H1 (cell line): Measurements from ENCODE around the gene GABRD. TPM values are rescaled to one million over a fixed set of nuclear protein-coding genes. Genes with fewer than 3 reads are reported as not detected.

ENCODE experiments used
- CTCF ChIA-PET: fragments of 300-600 bp; sonication (Branson Sonifier 250); formaldehyde crosslinking; loops from one replicate; lab custom pipeline; 2021; ENCODE audit not compliant: partially characterized antibody; lab: Charles Lee
- POLR2A ChIA-PET: fragments of 300-600 bp; sonication (Branson Sonifier 250); formaldehyde crosslinking; loops from one replicate; lab custom pipeline; 2021; ENCODE audit warnings: inconsistent platforms; ENCODE audit not compliant: partially characterized antibody; lab: Charles Lee
- DNase-seq, 2 experiments: peaks; one replicate each; pipeline versions ENCODE4 v3.0.0 to v3.0.0-alpha.2; 2010 to 2022; ENCODE audit warnings: low spot score in 2 of 2, low read depth in 1 of 2, mixed read lengths in 1 of 2
- FAIRE-seq: peaks from 2 replicates; lab custom pipeline; 2011; peaks lifted over from hg19 to GRCh38; lab: Jason Lieb, UNC
- H2AFZ ChIP-seq: 2 replicates; pipeline ENCODE4 v1.8.1; 2012; ENCODE audit warnings: low read length, inconsistent platforms
- H2AK5ac ChIP-seq: 2 replicates; pipeline ENCODE4 v1.6.1; 2013; ENCODE audit warnings: low read depth, low read length
- H2BK120ac ChIP-seq: replicated peaks from 2 replicates; pipeline ENCODE3; 2013; ENCODE audit warnings: low read depth, low read length, inconsistent platforms
- H2BK12ac ChIP-seq: 2 replicates; pipeline ENCODE4 v1.6.1; 2013; ENCODE audit warnings: low read depth, low read length
- H2BK15ac ChIP-seq: 2 replicates; pipeline ENCODE4 v1.6.1; 2013; ENCODE audit warnings: low read length
- H2BK20ac ChIP-seq: 2 replicates; pipeline ENCODE4 v1.6.1; 2013; ENCODE audit warnings: low read length
- H2BK5ac ChIP-seq: 2 replicates; pipeline ENCODE4 v1.6.1; 2013; ENCODE audit warnings: low read depth, low read length
- H3K14ac ChIP-seq: 2 replicates; pipeline ENCODE4 v1.6.1; 2013; ENCODE audit warnings: inconsistent platforms; ENCODE audit not compliant: insufficient read length
- H3K18ac ChIP-seq: 2 replicates; pipeline ENCODE4 v1.6.1; 2013; ENCODE audit warnings: low read length; ENCODE audit errors: extremely low read depth
- H3K23ac ChIP-seq: 2 replicates; pipeline ENCODE4 v1.6.1; 2013; ENCODE audit warnings: inconsistent platforms; ENCODE audit not compliant: insufficient read length
- H3K23me2 ChIP-seq: 2 replicates; pipeline ENCODE4 v1.6.1; 2013; ENCODE audit warnings: low read depth, low read length
- H3K27ac ChIP-seq: 2 replicates; pipeline ENCODE4 v1.6.1; 2011; ENCODE audit warnings: low read depth, low read length, inconsistent platforms
- H3K27me3 ChIP-seq, 4 experiments: replicated peaks in 1 of 4; 1 replicate in 1 of 4; 2 replicates in 3 of 4; pipeline versions ENCODE4 v1.6.1 to v1.8.1; 2011 to 2013; ENCODE audit warnings: low read length in 3 of 4, mild to moderate bottlenecking in 3 of 4, inconsistent platforms in 2 of 4, mixed read lengths in 2 of 4, moderate library complexity in 1 of 4; ENCODE audit not compliant: control insufficient read depth in 3 of 4, insufficient read depth in 3 of 4; ENCODE audit errors: extremely low read depth in 1 of 4
- H3K36me3 ChIP-seq, 4 experiments: 2 replicates each; pipeline versions ENCODE4 v1.6.1 to v1.8.1; 2011 to 2013; ENCODE audit warnings: mild to moderate bottlenecking in 4 of 4, low read length in 3 of 4, moderate library complexity in 2 of 4, control low read depth in 1 of 4, inconsistent platforms in 1 of 4; ENCODE audit not compliant: insufficient read depth in 4 of 4, control insufficient read depth in 2 of 4
- H3K4ac ChIP-seq: replicated peaks from 2 replicates; pipeline ENCODE3; 2013; ENCODE audit warnings: low read length, low read depth, mixed read lengths, inconsistent platforms; ENCODE audit not compliant: insufficient read length
- H3K4me1 ChIP-seq, 4 experiments: replicated peaks in 1 of 4; 1 replicate in 1 of 4; 2 replicates in 3 of 4; pipeline versions ENCODE4 v1.6.1 to v1.8.1; 2011 to 2013; ENCODE audit warnings: low read length in 3 of 4, inconsistent platforms in 2 of 4, mixed read lengths in 1 of 4; ENCODE audit not compliant: insufficient read depth in 4 of 4, control insufficient read depth in 3 of 4
- H3K4me2 ChIP-seq, 2 experiments: 2 replicates each; pipeline versions ENCODE4 v1.6.1 to v1.8.1; 2011 to 2013; ENCODE audit warnings: low read depth in 2 of 2, low read length in 2 of 2, control low read depth in 1 of 2, inconsistent platforms in 1 of 2, mild to moderate bottlenecking in 1 of 2; ENCODE audit not compliant: insufficient read depth in 1 of 2
- H3K4me3 ChIP-seq, 4 experiments: fragments of 200-600, 300-600 bp in 1 of 4; sonication (generic), shearing (Covaris generic), sonication (Bioruptor Twin) in 1 of 4; 2 replicates each; pipeline versions ENCODE4 v1.5.1 to v1.8.1; 2011 to 2016; ENCODE audit warnings: low read length in 4 of 4, low read depth in 3 of 4, control low read depth in 2 of 4, inconsistent platforms in 2 of 4, mild to moderate bottlenecking in 2 of 4, mixed read lengths in 1 of 4, moderate library complexity in 1 of 4; ENCODE audit not compliant: insufficient read depth in 2 of 4; ENCODE audit errors: extremely low read depth in 1 of 4
- H3K56ac ChIP-seq: replicated peaks from 2 replicates; pipeline ENCODE3; 2013; ENCODE audit warnings: low read depth, mild to moderate bottlenecking, mixed read lengths, low read length, inconsistent platforms; ENCODE audit not compliant: insufficient read length
- H3K79me1 ChIP-seq: 2 replicates; pipeline ENCODE4 v1.6.1; 2013; ENCODE audit warnings: low read depth, low read length, control low read depth
- H3K79me2 ChIP-seq, 2 experiments: 2 replicates each; pipeline versions ENCODE4 v1.6.1 to v1.8.1; 2012 to 2013; ENCODE audit warnings: low read length in 2 of 2, mild to moderate bottlenecking in 2 of 2, inconsistent platforms in 1 of 2; ENCODE audit not compliant: insufficient read depth in 2 of 2, control insufficient read depth in 1 of 2
- H3K9ac ChIP-seq, 4 experiments: replicated peaks in 1 of 4; 1 replicate in 1 of 4; 2 replicates in 3 of 4; pipeline versions ENCODE4 v1.6.1 to v1.8.1; 2011 to 2013; ENCODE audit warnings: low read depth in 3 of 4, low read length in 3 of 4, control low read depth in 2 of 4, mild to moderate bottlenecking in 2 of 4, moderate library complexity in 2 of 4, inconsistent platforms in 1 of 4; ENCODE audit errors: extremely low read depth in 1 of 4
- H3K9me3 ChIP-seq, 2 experiments: 2 replicates each; pipeline versions ENCODE4 v1.6.1 to v1.8.1; 2012 to 2013; ENCODE audit warnings: mild to moderate bottlenecking in 2 of 2, moderate library complexity in 2 of 2, control low read depth in 1 of 2, inconsistent platforms in 1 of 2, low read depth in 1 of 2, low read length in 1 of 2, mixed read lengths in 1 of 2; ENCODE audit not compliant: insufficient read depth in 2 of 2
- H4K20me1 ChIP-seq, 2 experiments: replicated peaks in 1 of 2; 2 replicates each; pipeline versions ENCODE3 to v1.8.1; 2011 to 2013; ENCODE audit warnings: inconsistent platforms in 2 of 2, low read length in 2 of 2, mild to moderate bottlenecking in 1 of 2; ENCODE audit not compliant: insufficient read depth in 2 of 2, control insufficient read depth in 1 of 2
- H4K5ac ChIP-seq: 2 replicates; pipeline ENCODE4 v1.6.1; 2013; ENCODE audit warnings: low read length, low read depth, mixed read lengths, inconsistent platforms; ENCODE audit not compliant: insufficient read length
- H4K8ac ChIP-seq: 2 replicates; pipeline ENCODE4 v1.8.0; 2013; ENCODE audit warnings: mild to moderate bottlenecking, moderate library complexity, low read length, inconsistent platforms; ENCODE audit not compliant: insufficient read depth; ENCODE audit errors: extremely low read depth
- H4K91ac ChIP-seq: replicated peaks from 2 replicates; pipeline ENCODE3; 2013; ENCODE audit warnings: low read length, mixed read lengths, inconsistent platforms; ENCODE audit not compliant: insufficient read length
- ATF2 ChIP-seq: IDR thresholded peaks from 2 replicates; pipeline ENCODE4 v1.6.1; 2012; ENCODE audit warnings: low read length, inconsistent platforms
- BACH1 ChIP-seq: IDR thresholded peaks from 2 replicates; pipeline ENCODE4 v1.6.1; 2012; ENCODE audit warnings: low read length, improper control_type of control experiment
- BCL11A ChIP-seq, 2 experiments: IDR thresholded peaks; one replicate each; pipeline ENCODE4 v1.6.1; 2011; ENCODE audit warnings: low read depth in 2 of 2, low read length in 2 of 2, mild to moderate bottlenecking in 2 of 2
- EGR1 ChIP-seq: IDR thresholded peaks from 2 replicates; pipeline ENCODE4 v1.6.1; 2011; ENCODE audit warnings: low read depth, low read length, borderline replicate concordance
- EZH2 ChIP-seq: fragments of 200-600 bp; sonication (generic); IDR thresholded peaks from 2 replicates; pipeline ENCODE4 v1.7.1; 2012; ENCODE audit warnings: low read depth, mild to moderate bottlenecking, moderate library complexity, low read length, inconsistent platforms; ENCODE audit not compliant: severe bottlenecking
- NRF1 ChIP-seq: IDR thresholded peaks from 2 replicates; pipeline ENCODE4 v1.6.1; 2011; ENCODE audit warnings: mild to moderate bottlenecking, low read depth, low read length, improper control_type of control experiment
- SAP30 ChIP-seq: fragments of 300-600 bp; sonication (generic); IDR thresholded peaks from 2 replicates; pipeline ENCODE4 v1.7.1; 2012; ENCODE audit warnings: low read length, moderate library complexity, mild to moderate bottlenecking, inconsistent platforms; ENCODE audit not compliant: insufficient read depth, insufficient replicate concordance
- TAF7 ChIP-seq: optimal IDR thresholded peaks from 2 replicates; pipeline ENCODE3; 2011; ENCODE audit warnings: low read depth, mild to moderate bottlenecking, inconsistent platforms, low read length, moderate library complexity, borderline replicate concordance
- TCF12 ChIP-seq: IDR thresholded peaks from 2 replicates; pipeline ENCODE4 v1.6.1; 2011; ENCODE audit warnings: low read depth, mild to moderate bottlenecking, low read length
- YY1 ChIP-seq: IDR thresholded peaks from 2 replicates; pipeline ENCODE4 v1.6.1; 2011; ENCODE audit warnings: low read depth, mild to moderate bottlenecking, low read length
- WGBS, 2 experiments: shearing (Covaris generic) in 1 of 2; methylation state at CpG; one replicate each; pipeline versions ENCODE4 v1.1.6 to v1.1.7; 2013 to 2015; ENCODE audit warnings: low lambda C conversion rate in 2 of 2, mixed read lengths in 2 of 2, inconsistent platforms in 1 of 2, low coverage in 1 of 2, missing lambda C conversion rate in 1 of 2; ENCODE audit not compliant: insufficient replicate concordance in 2 of 2, insufficient coverage in 1 of 2, insufficient read length in 1 of 2; ENCODE audit errors: extremely low coverage in 1 of 2, missing lambda C conversion rate in 1 of 2; 5-methylcytosine and 5-hydroxymethylcytosine counted together
- polyA plus RNA-seq, 7 experiments: library from polyadenylated mRNA; depleted of rRNA in 3 of 7; stranded (reverse) in 5 of 7; unstranded in 2 of 7; fragments of >200 nt in 5 of 7; fragments of 200-250 nt in 2 of 7; gene quantifications; 1 replicate in 5 of 7; 2 replicates in 1 of 7; 4 replicates in 1 of 7; pipeline versions ENCODE4 v1.2.1 to v1.2.3, GENCODE V29; 2011 to 2013; ENCODE audit warnings: missing spikeins in 2 of 7, mixed read lengths in 2 of 7
- total RNA-seq: library from RNA; stranded (reverse); fragmentation: NEBNext Ultra II Directional; extraction: Animal tissue kit (Norgen Biotek cat#: 25700); gene quantifications from 2 replicates; pipeline ENCODE4 v1.2.1, GENCODE V29; 2021
- TF ChIP-seq, protein P1 (sequence below): IDR thresholded peaks from 2 replicates; pipeline ENCODE4 v1.6.1; 2012; ENCODE audit warnings: inconsistent platforms
- TF ChIP-seq, protein P2 (sequence below): IDR thresholded peaks from 2 replicates; pipeline ENCODE4 v1.6.1; 2011; ENCODE audit warnings: low read depth, mild to moderate bottlenecking, low read length; ENCODE audit not compliant: insufficient read depth

The GABRD gene
- total and polyA plus RNA-seq, 2 of the 8 experiments (the other 6 are each of a cell fraction or from before 2014, with no cell fraction given): 1.8 to 3.0 TPM

DNA sequence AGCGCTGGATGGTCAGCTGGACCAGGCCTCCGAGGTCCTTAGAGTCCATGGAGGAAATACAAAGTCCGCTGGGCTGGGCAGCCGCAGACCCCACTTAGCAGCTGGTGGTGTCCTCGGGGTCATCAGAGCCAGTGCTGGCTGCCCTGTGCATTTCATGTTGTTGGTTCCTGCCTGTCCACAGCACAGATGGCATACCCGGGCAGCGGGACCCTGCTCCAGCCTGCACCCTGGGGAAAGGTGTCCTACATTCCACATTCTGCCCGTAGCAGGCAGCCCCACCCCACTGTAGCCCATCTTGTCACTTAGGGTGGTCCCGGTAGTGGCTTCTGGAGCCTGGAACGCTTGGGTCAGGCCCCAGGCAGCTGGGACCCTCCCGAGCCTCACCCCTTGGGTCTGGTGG is 50.9 kb downstream of the GABRD start:
- Histone ChIP-seq H4K91ac (no peak overlapping the region), H3K4me1 (peaks cover 0 to 4% (median 0%) of the 10 kb centered on the region in 4 experiments; a peak in 2 of 7 replicates), H3K27ac (no peak overlapping the region), H3K4me3 (no peak overlapping the region), H2BK120ac (no peak overlapping the region), H3K27me3 (no peaks in the 10 kb centered on the region), H4K20me1 (peaks cover 6 to 16% of the 10 kb centered on the region in 2 experiments), H3K4me2 (no peak overlapping the region), H3K23ac (no peak overlapping the region), H2AFZ (no peak overlapping the region), H4K5ac (no peak overlapping the region), H3K23me2 (no peaks in the 10 kb centered on the region), H3K4ac (no peak overlapping the region), H3K79me2 (peaks cover 0 to 15% of the 10 kb centered on the region in 2 experiments; a peak in 3 of 4 replicates), H3K79me1 (peaks cover 7% of the 10 kb centered on the region), H3K18ac (no peak overlapping the region), H3K36me3 (no peaks in the 10 kb centered on the region; a peak in 3 of 8 replicates), H3K9ac (no peak overlapping the region), H3K14ac (no peak overlapping the region), H2BK5ac (no peak overlapping the region), H2AK5ac (no peak overlapping the region), H2BK15ac (no peak overlapping the region), H2BK20ac (no peak overlapping the region), H3K56ac (no peak overlapping the region), H4K8ac (no peak overlapping the region), H2BK12ac (no peak overlapping the region), H3K9me3 (no peaks in the 10 kb centered on the region)
- FAIRE-seq: no peak
- ChIA-PET CTCF (no interaction called here), POLR2A (interaction anchor here (1.3 kb wide), 1 partner anchor 19 kb away, joined by 3 read pairs; no protein-coding TSS in a partner anchor)
- 83% methylated on average over 9 of the region's 11 CpGs; no CpG with 5 or more reads in 1 of the 2 experiments for WGBS, 2 experiments
- no peak for DNase-seq
- TF ChIP-seq BCL11A (IDR thresholded peaks at IDR 0.05; ENCODE audit: low read depth in 2 of 2, low read length in 2 of 2): no peak
- TF ChIP-seq TCF12: no peak
- no peak for TF ChIP-seq TAF7
- no peak for TF ChIP-seq NRF1
- TF ChIP-seq, protein P1, sequence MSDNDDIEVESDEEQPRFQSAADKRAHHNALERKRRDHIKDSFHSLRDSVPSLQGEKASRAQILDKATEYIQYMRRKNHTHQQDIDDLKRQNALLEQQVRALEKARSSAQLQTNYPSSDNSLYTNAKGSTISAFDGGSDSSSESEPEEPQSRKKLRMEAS: no peak
- TF ChIP-seq, protein P2, sequence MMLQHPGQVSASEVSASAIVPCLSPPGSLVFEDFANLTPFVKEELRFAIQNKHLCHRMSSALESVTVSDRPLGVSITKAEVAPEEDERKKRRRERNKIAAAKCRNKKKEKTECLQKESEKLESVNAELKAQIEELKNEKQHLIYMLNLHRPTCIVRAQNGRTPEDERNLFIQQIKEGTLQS: no peak
- TF ChIP-seq BACH1: no peak
- no peak for TF ChIP-seq EGR1
- no peak for TF ChIP-seq YY1
- TF ChIP-seq ATF2: no peak
- TF ChIP-seq SAP30: no peak
- no peak for TF ChIP-seq EZH2
